GM03348 (cell line): ENCODE measurements around the gene SERBP1.
"Not testable (repeated sequence)": the region's sequence is repeated elsewhere in the genome, so short reads cannot be mapped to it uniquely, and the experiment has no call there.

Experiments
- DNase-seq: peaks from one replicate; pipeline ENCODE4 v3.0.0; 2012; ENCODE audit warnings: low spot score

SERBP1 gene

DNA sequence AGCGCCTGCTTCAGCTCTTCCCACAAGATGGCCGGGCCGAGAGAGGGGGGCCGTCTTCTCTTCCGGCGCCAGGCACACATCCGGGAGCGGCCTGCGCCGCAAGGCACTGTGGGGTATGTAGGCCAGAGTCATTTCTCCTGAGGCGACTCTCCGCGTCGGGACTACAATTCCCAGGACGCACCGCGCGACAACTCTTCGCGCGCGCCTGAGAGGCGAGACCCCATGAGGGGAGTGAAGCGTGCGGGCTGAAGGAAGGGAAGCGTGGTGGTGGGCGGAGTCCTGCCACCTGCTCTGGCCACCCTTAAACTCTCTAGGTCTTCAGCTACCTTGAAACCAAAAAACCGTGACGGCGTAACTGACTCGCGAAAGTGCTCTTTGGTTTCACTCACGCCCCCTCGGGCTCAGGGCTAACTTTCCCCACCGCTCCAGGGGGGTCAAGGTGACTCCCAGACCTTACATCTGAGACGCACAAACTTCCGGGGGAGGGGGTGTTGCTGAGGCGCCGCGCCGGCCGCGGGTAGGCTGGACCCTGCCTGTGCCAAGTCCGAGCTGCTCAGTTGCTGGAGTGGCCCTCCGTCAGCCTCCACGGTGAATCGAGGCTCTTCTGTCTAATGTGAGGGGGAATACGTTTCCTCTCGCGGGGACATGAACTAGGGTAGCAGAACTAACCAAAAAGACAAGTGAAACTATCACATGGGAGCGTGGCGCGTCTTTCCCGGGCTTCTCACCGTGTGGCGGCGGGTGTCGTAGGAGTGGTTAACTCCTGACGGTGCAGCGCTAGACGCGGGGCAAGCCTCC is at the start of gene SERBP1:
TSS of gene SERBP1 (minus strand) at position 45 of the 798 bp plus-strand sequence. CDS start 102 bp downstream, outside the sequence.
- peak; percentile 97 for DNase-seq

DNA sequence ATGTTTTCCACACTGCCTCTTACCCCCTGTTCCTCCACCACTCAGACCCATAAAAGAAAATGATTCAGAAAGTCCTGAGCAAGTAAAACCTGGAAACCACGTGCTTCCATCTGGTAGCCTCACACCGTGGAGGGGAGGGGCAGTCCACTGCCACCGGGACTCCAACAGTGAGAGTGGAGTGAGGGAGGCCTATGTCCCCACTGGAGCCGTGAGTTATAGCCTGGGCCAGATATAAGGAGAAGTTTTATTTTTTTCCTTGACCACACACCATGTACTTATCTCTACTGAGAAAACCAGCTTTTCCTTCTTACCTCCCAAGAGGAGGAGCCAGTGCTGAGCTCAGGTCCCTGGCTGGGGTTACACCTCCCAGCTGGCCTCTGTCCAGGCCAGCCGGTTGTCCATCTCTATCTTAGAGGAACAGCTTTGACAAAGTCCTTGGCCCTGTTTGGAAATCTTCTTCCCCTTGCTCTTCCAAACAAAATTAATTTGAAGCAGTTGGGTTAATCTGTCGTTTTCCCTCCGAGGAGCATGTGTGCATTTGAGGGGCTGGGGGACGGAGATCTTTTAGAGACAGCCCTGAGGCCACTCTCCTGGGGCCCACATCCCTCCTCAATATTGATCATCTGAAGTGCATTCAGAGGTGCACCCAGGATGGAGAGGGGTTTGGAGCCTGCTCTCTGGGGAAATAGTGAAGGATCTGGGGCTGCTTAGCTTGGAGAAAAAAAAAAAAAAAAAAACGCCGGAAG is 49.1 kb upstream of the SERBP1 start:
- peak; percentile 40 for DNase-seq

GRCh38 chr1:67476906-67477305 is 46.7 kb upstream of the SERBP1 start:
- DNase-seq = no peak

- no peak for DNase-seq
Measured at GRCh38 chr1:67476006-67476482, 45.8 kb upstream of the SERBP1 start.

GRCh38 chr1:67472056-67472455 is 41.9 kb upstream of the SERBP1 start:
- DNase-seq = no peak

GRCh38 chr1:67469431-67469830 is 39.2 kb upstream of the SERBP1 start:
- DNase-seq = no peak

- DNase-seq = peak; percentile 20
Measured at GRCh38 chr1:67468066-67468718, 38.0 kb upstream of the SERBP1 start.

- no peak for DNase-seq
Measured at GRCh38 chr1:67465375-67465774, 35.2 kb upstream of the SERBP1 start.

DNA sequence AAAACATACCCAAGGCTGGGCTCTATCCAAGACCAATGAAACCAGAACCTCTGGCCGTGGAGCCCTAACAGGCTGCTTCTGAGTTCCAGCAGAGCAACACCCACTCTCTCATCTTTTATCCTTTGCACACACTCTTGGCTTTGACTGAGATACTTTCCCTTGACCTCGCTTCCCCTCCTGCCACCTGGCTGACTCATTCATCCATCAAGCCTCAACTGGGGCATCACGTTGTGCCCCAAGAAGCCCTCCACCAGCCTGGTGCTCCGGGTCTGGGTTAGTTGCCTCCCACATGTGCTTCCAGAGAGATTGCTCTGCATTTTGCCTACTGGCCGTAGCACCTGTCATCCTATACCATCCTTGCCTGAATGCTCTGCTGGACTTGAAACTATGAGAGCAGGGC is 34.5 kb upstream of the SERBP1 start:
- DNase-seq = no peak

GRCh38 chr1:67464058-67464457 is 33.9 kb upstream of the SERBP1 start:
- DNase-seq = no peak

DNA sequence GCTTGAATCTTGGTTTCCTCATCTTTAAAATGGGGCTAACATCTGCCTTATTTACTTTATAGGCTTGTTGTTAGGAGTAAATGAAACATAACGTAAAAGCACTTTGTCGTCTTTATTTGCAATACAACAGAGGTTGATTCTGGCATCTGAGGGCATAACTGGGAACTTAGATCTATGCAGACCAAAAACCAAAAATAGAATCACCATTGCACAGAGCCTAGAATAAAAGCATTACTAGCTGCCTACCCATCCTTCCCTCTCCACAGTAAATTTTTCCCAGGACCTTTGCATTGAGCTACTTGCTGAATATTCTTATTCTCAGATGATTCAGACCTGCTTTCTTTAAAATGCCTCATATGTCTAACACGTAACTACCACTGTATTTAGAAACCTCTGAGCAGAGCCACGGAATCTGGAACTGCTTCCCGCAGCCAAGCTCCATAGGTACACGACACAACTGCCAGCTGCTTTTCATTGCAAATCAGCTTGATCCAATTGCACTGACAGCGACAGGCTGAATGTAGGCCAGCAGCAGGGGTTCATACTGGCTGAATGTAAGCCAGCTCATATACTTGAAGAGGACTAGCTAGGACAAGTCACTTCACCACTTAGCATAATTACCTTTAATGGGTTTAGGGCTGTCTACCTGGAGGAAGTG is 33.2 kb upstream of the SERBP1 start:
- no peak for DNase-seq

GRCh38 chr1:67460676-67461500 is 30.7 kb upstream of the SERBP1 start:
- DNase-seq = peak; percentile 29

- no peak for DNase-seq
Measured at GRCh38 chr1:67459068-67459467, 28.9 kb upstream of the SERBP1 start.

GRCh38 chr1:67458663-67459062 is 28.5 kb upstream of the SERBP1 start:
- DNase-seq = no peak

GRCh38 chr1:67457247-67457646 is 27.0 kb upstream of the SERBP1 start:
- DNase-seq = no peak

DNA sequence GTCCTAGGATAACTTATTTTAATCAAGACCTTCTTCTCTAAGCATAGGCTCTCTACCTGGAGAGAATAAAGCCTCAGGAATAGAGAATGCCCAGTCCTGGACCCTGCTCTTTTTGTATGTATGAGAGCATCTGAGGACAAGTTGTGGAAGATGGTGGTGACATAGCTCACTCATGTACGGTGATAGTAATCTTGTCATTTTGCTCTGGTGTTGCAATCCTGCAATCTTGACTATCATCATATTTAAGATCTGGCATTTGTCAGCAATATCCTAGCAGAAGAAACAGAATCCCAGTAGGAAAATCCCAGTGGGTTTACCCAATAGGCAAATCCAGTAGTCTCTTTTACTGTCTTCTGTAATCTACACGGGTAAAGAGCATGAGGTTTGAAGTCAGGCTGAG is 21.6 kb upstream of the SERBP1 start:
- DNase-seq = no peak

DNA sequence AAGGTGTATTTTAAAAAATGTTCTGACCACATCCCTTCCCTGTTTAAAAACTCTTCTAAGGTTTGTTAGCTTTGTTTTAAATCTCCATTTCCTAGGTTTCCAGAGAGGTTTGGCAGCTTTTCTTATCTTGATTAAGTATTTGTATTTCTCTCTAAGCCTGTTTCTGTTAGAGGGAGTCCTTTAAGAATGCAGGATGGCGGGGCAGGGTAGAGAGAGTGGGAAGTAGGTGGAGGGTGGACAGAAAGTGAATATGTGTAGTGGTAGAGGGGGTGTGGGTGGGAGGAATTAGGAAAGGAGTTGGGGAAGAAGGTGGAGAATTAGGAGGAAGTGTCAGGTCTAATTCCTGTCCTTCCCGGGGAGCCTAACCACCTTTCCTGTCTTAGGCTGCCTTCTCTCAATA is 21.2 kb upstream of the SERBP1 start:
- no peak for DNase-seq

- no peak for DNase-seq
Measured at GRCh38 chr1:67446893-67447292, 16.7 kb upstream of the SERBP1 start.

DNA sequence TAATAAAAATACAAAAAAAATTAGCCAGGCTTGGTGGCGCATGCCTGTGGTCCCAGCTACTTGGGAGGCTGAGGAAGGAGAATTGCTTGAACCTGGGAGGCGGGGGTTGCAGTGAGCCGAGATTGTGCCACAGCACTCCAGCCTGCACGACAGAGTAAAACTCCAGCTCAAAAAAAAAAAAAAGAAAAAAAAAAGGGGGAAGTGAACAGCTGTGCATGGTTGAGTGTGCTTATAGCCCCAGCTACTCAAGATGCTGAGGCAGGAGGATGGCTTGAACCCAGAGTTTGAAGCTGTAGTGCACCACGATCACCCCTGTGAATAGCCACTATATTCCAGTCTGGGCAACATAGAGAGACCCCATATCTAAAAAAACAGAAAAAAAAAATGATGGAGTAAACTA is 15.8 kb upstream of the SERBP1 start:
- DNase-seq = not testable (repeated sequence)

GRCh38 chr1:67441739-67442281 is 11.6 kb upstream of the SERBP1 start:
- no peak for DNase-seq

DNA sequence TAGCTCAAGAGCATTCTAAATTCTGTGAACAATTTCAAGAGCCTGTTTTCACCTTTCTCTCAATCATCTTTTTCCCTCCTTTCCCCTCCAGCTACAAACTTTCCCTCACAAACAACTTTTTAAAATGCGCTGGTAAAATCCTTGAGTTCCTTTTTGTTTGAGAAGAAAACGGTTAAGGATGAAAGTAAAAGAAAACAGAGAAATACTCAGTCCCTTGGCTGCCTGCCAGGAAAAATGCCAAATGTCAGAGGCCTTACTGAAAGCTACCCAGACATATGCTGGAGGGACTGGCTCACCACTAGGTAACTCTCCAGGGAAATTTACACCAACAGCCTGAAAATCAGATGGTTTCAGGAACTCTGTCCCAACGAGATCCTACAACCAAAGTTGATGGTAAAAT is 11.0 kb upstream of the SERBP1 start:
- DNase-seq = no peak
